Colonic mucosa (tissue), 4 donors: ENCODE measurements around the gene MT1X. TPM values are rescaled to one million over a fixed set of nuclear protein-coding genes. Genes with fewer than 3 reads are reported as not detected.

Experiments used
- DNase-seq: peaks from one replicate; pipeline ENCODE4 v3.0.0-alpha.2; 2020
- H3K27ac ChIP-seq: fragments of 200-600 bp; one replicate; pipeline ENCODE4 v1.8.0; 2021
- H3K27me3 ChIP-seq: fragments of 200-600 bp; one replicate; pipeline ENCODE4 v1.8.0; 2021
- H3K36me3 ChIP-seq: fragments of 200-600 bp; one replicate; pipeline ENCODE4 v1.8.0; 2021
- H3K4me1 ChIP-seq: fragments of 200-600 bp; one replicate; pipeline ENCODE4 v1.8.0; 2021; ENCODE audit warnings: mild to moderate bottlenecking
- H3K4me3 ChIP-seq: fragments of 200-600 bp; one replicate; pipeline ENCODE4 v1.8.0; 2021
- H3K9ac ChIP-seq, 2 donors: one replicate each; pipeline ENCODE4 v1.7.0; 2013; ENCODE audit warnings: control low read depth in 2 of 2, low read depth in 2 of 2, low read length in 2 of 2
- H3K9me3 ChIP-seq: fragments of 200-600 bp; one replicate; pipeline ENCODE4 v1.8.0; 2021
- intact Hi-C: fragments of 100-400 bp; cut with DNase I; formaldehyde crosslinking; loops from one replicate; pipeline ENCODE4 v1.14.1; 2022
- total RNA-seq, 2 donors: library from RNA; stranded (reverse); fragmentation: NEBNext Ultra II Directional in 1 of 2; extraction: Animal tissue kit (Norgen Biotek cat#: 25700) in 1 of 2; gene quantifications; one replicate each; pipeline ENCODE4 v1.2.1, GENCODE V29; 2021
- TF ChIP-seq, protein P1 (sequence below): fragments of 200-600 bp; IDR thresholded peaks from one replicate; pipeline ENCODE4 v1.8.0; 2022; ENCODE audit warnings: antibody characterized with exemption, mild to moderate bottlenecking
- donor health status: healthy.
- donor health status: DM: no; HTN: no; CAD: no.
- donor health status: DM: no; HTN: no; CAD: no.

The MT1X gene
- total RNA-seq, 2 donors from 2014 or later = 112 to 149 TPM

- Histone ChIP-seq H3K4me1 (peaks cover 9% of the 10 kb centered on the region), H3K9me3 (no peaks in the 10 kb centered on the region), H3K4me3 (no peak overlapping the region), H3K9ac (no peak overlapping the region), H3K36me3 (no peaks in the 10 kb centered on the region), H3K27me3 (no peaks in the 10 kb centered on the region), H3K27ac (no peak overlapping the region)
- DNase-seq = no peak
- intact Hi-C loops = no loop called here
- TF ChIP-seq, protein P1, sequence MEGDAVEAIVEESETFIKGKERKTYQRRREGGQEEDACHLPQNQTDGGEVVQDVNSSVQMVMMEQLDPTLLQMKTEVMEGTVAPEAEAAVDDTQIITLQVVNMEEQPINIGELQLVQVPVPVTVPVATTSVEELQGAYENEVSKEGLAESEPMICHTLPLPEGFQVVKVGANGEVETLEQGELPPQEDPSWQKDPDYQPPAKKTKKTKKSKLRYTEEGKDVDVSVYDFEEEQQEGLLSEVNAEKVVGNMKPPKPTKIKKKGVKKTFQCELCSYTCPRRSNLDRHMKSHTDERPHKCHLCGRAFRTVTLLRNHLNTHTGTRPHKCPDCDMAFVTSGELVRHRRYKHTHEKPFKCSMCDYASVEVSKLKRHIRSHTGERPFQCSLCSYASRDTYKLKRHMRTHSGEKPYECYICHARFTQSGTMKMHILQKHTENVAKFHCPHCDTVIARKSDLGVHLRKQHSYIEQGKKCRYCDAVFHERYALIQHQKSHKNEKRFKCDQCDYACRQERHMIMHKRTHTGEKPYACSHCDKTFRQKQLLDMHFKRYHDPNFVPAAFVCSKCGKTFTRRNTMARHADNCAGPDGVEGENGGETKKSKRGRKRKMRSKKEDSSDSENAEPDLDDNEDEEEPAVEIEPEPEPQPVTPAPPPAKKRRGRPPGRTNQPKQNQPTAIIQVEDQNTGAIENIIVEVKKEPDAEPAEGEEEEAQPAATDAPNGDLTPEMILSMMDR = no peak
Observed at GRCh38 chr16:56686758-56687157, 4.5 kb downstream of the MT1X start.

GRCh38 chr16:56688762-56689161 lies 6.5 kb downstream of the MT1X start:
- intact Hi-C loops = no loop called here
- Histone ChIP-seq H3K27me3 (no peaks in the 10 kb centered on the region), H3K36me3 (no peaks in the 10 kb centered on the region), H3K4me1 (no peaks in the 10 kb centered on the region), H3K9ac (no peak overlapping the region), H3K27ac (no peak overlapping the region), H3K9me3 (no peaks in the 10 kb centered on the region), H3K4me3 (no peak overlapping the region)
- DNase-seq = no peak
- TF ChIP-seq, protein P1 = no peak

GRCh38 chr16:56689171-56689570 lies 6.9 kb downstream of the MT1X start:
- no peak overlapping the region for H3K4me3 ChIP-seq
- no peak overlapping the region for H3K9ac ChIP-seq
- intact Hi-C loops = no loop called here
- H3K4me1 ChIP-seq = no peaks in the 10 kb centered on the region
- H3K9me3 ChIP-seq = no peaks in the 10 kb centered on the region
- no peak for DNase-seq
- H3K27me3 ChIP-seq = no peaks in the 10 kb centered on the region
- no peaks in the 10 kb centered on the region for H3K36me3 ChIP-seq
- no peak overlapping the region for H3K27ac ChIP-seq
- TF ChIP-seq, protein P1 = no peak

- intact Hi-C loops = no loop called here
Observed at GRCh38 chr16:56690420-56691122, 8.3 kb downstream of the MT1X start.

GRCh38 chr16:56691885-56692284 lies 9.6 kb downstream of the MT1X start:
- intact Hi-C loops = no loop called here
- no peak overlapping the region for H3K9ac ChIP-seq
- H3K36me3 ChIP-seq = no peaks in the 10 kb centered on the region
- no peak overlapping the region for H3K27ac ChIP-seq
- TF ChIP-seq, protein P1 = no peak
- H3K4me1 ChIP-seq = no peaks in the 10 kb centered on the region
- no peaks in the 10 kb centered on the region for H3K9me3 ChIP-seq
- peak; percentile 50 for DNase-seq
- no peak overlapping the region for H3K4me3 ChIP-seq
- no peaks in the 10 kb centered on the region for H3K27me3 ChIP-seq

More at GRCh38 chr16:56690420-56691122, 8.3 kb downstream of the MT1X start:
- Histone ChIP-seq H3K9ac (no peak overlapping the region), H3K4me3 (no peak overlapping the region), H3K36me3 (no peaks in the 10 kb centered on the region), H3K4me1 (no peaks in the 10 kb centered on the region), H3K27me3 (no peaks in the 10 kb centered on the region), H3K9me3 (no peaks in the 10 kb centered on the region), H3K27ac (no peak overlapping the region)
- DNase-seq = no peak
- TF ChIP-seq, protein P1 = no peak
